IPS-20b (cell line): ENCODE data around the gene HELZ.
"Not testable (repeated sequence)": the region's sequence is repeated elsewhere in the genome, so short reads cannot be mapped to it uniquely, and the experiment has no call there.

Experiments
- H3K27ac ChIP-seq: one replicate; pipeline ENCODE4 v1.5.1; 2013; ENCODE audit warnings: low read length
- H3K27me3 ChIP-seq: 2 replicates; pipeline ENCODE4 v1.6.1; 2013; ENCODE audit warnings: mild to moderate bottlenecking, low read length, inconsistent platforms; ENCODE audit not compliant: insufficient read depth
- H3K36me3 ChIP-seq: 2 replicates; pipeline ENCODE4 v1.6.1; 2013; ENCODE audit warnings: low read depth, mild to moderate bottlenecking, inconsistent platforms, low read length, moderate library complexity; ENCODE audit not compliant: insufficient read depth
- H3K4me1 ChIP-seq: 2 replicates; pipeline ENCODE4 v1.6.1; 2013; ENCODE audit warnings: mild to moderate bottlenecking, control low read depth, inconsistent platforms, low read length, moderate library complexity; ENCODE audit not compliant: insufficient read depth
- H3K4me3 ChIP-seq: 2 replicates; pipeline ENCODE4 v1.5.1; 2013; ENCODE audit warnings: mild to moderate bottlenecking, low read length, inconsistent platforms
- H3K9ac ChIP-seq: 2 replicates; pipeline ENCODE4 v1.6.1; 2013; ENCODE audit warnings: low read depth, mild to moderate bottlenecking, inconsistent platforms, low read length, moderate library complexity
- H3K9me3 ChIP-seq: 2 replicates; pipeline ENCODE4 v1.6.1; 2013; ENCODE audit warnings: mild to moderate bottlenecking, low read depth, low read length, inconsistent platforms; ENCODE audit not compliant: insufficient read depth

Gene HELZ

GRCh38 chr17:67136191-67137025 lies 108.6 kb downstream of the HELZ start:
- H3K4me3 ChIP-seq = no peak overlapping the region
- no peaks in the 10 kb centered on the region for H3K9me3 ChIP-seq
- 0 out of 2 replicates have a peak, but pooled peaks cover 2% of the 10 kb centered on the region for H3K4me1 ChIP-seq
- H3K27me3 ChIP-seq = no peaks in the 10 kb centered on the region
- no peak overlapping the region for H3K9ac ChIP-seq
- H3K36me3 ChIP-seq = peaks cover 19% of the 10 kb centered on the region; the same call in 1 of the 2 replicates
- no peak overlapping the region for H3K27ac ChIP-seq

GRCh38 chr17:67133161-67133560 lies 111.8 kb downstream of the HELZ start:
- H3K4me3 ChIP-seq = no peak overlapping the region
- no peak overlapping the region for H3K9ac ChIP-seq
- no peaks in the 10 kb centered on the region for H3K9me3 ChIP-seq
- no peaks in the 10 kb centered on the region for H3K27me3 ChIP-seq
- H3K36me3 ChIP-seq = peaks cover 22% of the 10 kb centered on the region
- no peak overlapping the region for H3K27ac ChIP-seq
- no peaks in the 10 kb centered on the region for H3K4me1 ChIP-seq

- Histone ChIP-seq H3K9me3 (no peaks in the 10 kb centered on the region), H3K9ac (no peak overlapping the region), H3K4me1 (no peaks in the 10 kb centered on the region), H3K27ac (no peak overlapping the region), H3K36me3 (peaks cover 22% of the 10 kb centered on the region), H3K27me3 (no peaks in the 10 kb centered on the region), H3K4me3 (no peak overlapping the region)
Observed at GRCh38 chr17:67132366-67132765, 112.6 kb downstream of the HELZ start.

GRCh38 chr17:67130768-67131167 lies 114.2 kb downstream of the HELZ start:
- no peak overlapping the region for H3K4me3 ChIP-seq
- H3K9me3 ChIP-seq = no peaks in the 10 kb centered on the region
- H3K9ac ChIP-seq = no peak overlapping the region
- H3K27me3 ChIP-seq = no peaks in the 10 kb centered on the region
- H3K4me1 ChIP-seq = no peaks in the 10 kb centered on the region
- no peak overlapping the region for H3K27ac ChIP-seq
- H3K36me3 ChIP-seq = peaks cover 15% of the 10 kb centered on the region

GRCh38 chr17:67129283-67129682 lies 115.7 kb downstream of the HELZ start:
- H3K9me3 ChIP-seq = no peaks in the 10 kb centered on the region
- no peak overlapping the region for H3K4me3 ChIP-seq
- H3K9ac ChIP-seq = no peak overlapping the region
- peaks cover 7% of the 10 kb centered on the region; the same call in 1 of the 2 replicates for H3K36me3 ChIP-seq
- H3K27ac ChIP-seq = no peak overlapping the region
- H3K27me3 ChIP-seq = no peaks in the 10 kb centered on the region
- no peaks in the 10 kb centered on the region for H3K4me1 ChIP-seq

GRCh38 chr17:67128700-67129099 lies 116.3 kb downstream of the HELZ start:
- Histone ChIP-seq H3K27me3 (no peaks in the 10 kb centered on the region), H3K4me3 (no peak overlapping the region), H3K9ac (no peak overlapping the region), H3K4me1 (no peaks in the 10 kb centered on the region), H3K36me3 (peaks cover 10% of the 10 kb centered on the region), H3K9me3 (no peaks in the 10 kb centered on the region), H3K27ac (no peak overlapping the region)

GRCh38 chr17:67127925-67128324 lies 117.1 kb downstream of the HELZ start:
- peaks cover 17% of the 10 kb centered on the region for H3K36me3 ChIP-seq
- no peak overlapping the region for H3K9ac ChIP-seq
- no peak overlapping the region for H3K4me3 ChIP-seq
- H3K27ac ChIP-seq = no peak overlapping the region
- H3K27me3 ChIP-seq = no peaks in the 10 kb centered on the region
- no peaks in the 10 kb centered on the region for H3K4me1 ChIP-seq
- no peaks in the 10 kb centered on the region for H3K9me3 ChIP-seq

GRCh38 chr17:67126983-67127382 lies 118.0 kb downstream of the HELZ start:
- peaks cover 22% of the 10 kb centered on the region for H3K36me3 ChIP-seq
- no peak overlapping the region for H3K4me3 ChIP-seq
- H3K9ac ChIP-seq = no peak overlapping the region
- no peaks in the 10 kb centered on the region for H3K9me3 ChIP-seq
- no peak overlapping the region for H3K27ac ChIP-seq
- no peaks in the 10 kb centered on the region for H3K27me3 ChIP-seq
- H3K4me1 ChIP-seq = no peaks in the 10 kb centered on the region

- H3K36me3 ChIP-seq = peaks cover 22% of the 10 kb centered on the region
- H3K9me3 ChIP-seq, H3K4me1 ChIP-seq, H3K27me3 ChIP-seq, H3K4me3 ChIP-seq, H3K27ac ChIP-seq, H3K9ac ChIP-seq: not testable (repeated sequence)
Observed at GRCh38 chr17:67126543-67126942, 118.5 kb downstream of the HELZ start.

- Histone ChIP-seq H3K9ac (no peak overlapping the region), H3K4me1 (no peaks in the 10 kb centered on the region), H3K27ac (no peak overlapping the region), H3K4me3 (no peak overlapping the region), H3K36me3 (peaks cover 27% of the 10 kb centered on the region), H3K9me3 (no peaks in the 10 kb centered on the region), H3K27me3 (no peaks in the 10 kb centered on the region)
Observed at GRCh38 chr17:67125924-67126323, 119.1 kb downstream of the HELZ start.

GRCh38 chr17:67125417-67125816 lies 119.6 kb downstream of the HELZ start:
- H3K4me3 ChIP-seq = no peak overlapping the region
- no peaks in the 10 kb centered on the region for H3K27me3 ChIP-seq
- no peak overlapping the region for H3K27ac ChIP-seq
- H3K4me1 ChIP-seq = no peaks in the 10 kb centered on the region
- H3K9me3 ChIP-seq = no peaks in the 10 kb centered on the region
- H3K9ac ChIP-seq = no peak overlapping the region
- H3K36me3 ChIP-seq = peaks cover 32% of the 10 kb centered on the region

- no peaks in the 10 kb centered on the region for H3K9me3 ChIP-seq
- H3K9ac ChIP-seq = no peak overlapping the region
- H3K27me3 ChIP-seq = no peaks in the 10 kb centered on the region
- H3K27ac ChIP-seq = no peak overlapping the region
- no peaks in the 10 kb centered on the region for H3K4me1 ChIP-seq
- no peak overlapping the region for H3K4me3 ChIP-seq
- H3K36me3 ChIP-seq = peaks cover 37% of the 10 kb centered on the region
Observed at GRCh38 chr17:67124450-67125148, 120.4 kb downstream of the HELZ start.
